ENCODE results near the gene NOP58.
A peak's percentile ranks its signal among the peaks of the same experiment; 100 is the strongest.
"Not testable (repeated sequence)": the region's sequence is repeated elsewhere in the genome, so short reads cannot be mapped to it uniquely, and the experiment has no call there.

NOP58 gene

DNA sequence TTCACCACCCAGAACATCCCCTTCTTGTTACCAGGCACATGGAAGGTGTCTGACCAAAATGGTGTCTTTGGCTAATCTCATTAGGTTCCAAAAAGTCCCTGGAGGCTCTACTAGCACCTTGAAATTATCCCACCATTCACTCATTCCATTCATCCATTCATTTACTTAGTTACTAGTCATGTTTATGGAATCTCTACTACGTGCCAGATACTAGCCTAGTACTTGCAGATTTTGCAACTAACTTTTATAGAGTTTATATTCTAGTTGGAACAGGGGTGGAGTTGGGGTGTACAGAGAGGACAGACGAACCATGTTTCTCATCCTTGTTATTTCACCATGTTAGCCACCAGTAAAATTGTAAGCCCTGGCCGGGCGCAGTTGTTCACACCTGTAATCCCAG lies 4.0 kb upstream of the NOP58 start:
- no peak overlapping the region for H3K4me3 ChIP-seq (ENCODE audit: low read length)
- TF ChIP-seq, protein P1, sequence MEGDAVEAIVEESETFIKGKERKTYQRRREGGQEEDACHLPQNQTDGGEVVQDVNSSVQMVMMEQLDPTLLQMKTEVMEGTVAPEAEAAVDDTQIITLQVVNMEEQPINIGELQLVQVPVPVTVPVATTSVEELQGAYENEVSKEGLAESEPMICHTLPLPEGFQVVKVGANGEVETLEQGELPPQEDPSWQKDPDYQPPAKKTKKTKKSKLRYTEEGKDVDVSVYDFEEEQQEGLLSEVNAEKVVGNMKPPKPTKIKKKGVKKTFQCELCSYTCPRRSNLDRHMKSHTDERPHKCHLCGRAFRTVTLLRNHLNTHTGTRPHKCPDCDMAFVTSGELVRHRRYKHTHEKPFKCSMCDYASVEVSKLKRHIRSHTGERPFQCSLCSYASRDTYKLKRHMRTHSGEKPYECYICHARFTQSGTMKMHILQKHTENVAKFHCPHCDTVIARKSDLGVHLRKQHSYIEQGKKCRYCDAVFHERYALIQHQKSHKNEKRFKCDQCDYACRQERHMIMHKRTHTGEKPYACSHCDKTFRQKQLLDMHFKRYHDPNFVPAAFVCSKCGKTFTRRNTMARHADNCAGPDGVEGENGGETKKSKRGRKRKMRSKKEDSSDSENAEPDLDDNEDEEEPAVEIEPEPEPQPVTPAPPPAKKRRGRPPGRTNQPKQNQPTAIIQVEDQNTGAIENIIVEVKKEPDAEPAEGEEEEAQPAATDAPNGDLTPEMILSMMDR (conservative IDR thresholded peaks at IDR 0.05; ENCODE audit: low read length) = no peak
- peak; percentile 54 for DNase-seq (ENCODE audit: low read depth)

DNA sequence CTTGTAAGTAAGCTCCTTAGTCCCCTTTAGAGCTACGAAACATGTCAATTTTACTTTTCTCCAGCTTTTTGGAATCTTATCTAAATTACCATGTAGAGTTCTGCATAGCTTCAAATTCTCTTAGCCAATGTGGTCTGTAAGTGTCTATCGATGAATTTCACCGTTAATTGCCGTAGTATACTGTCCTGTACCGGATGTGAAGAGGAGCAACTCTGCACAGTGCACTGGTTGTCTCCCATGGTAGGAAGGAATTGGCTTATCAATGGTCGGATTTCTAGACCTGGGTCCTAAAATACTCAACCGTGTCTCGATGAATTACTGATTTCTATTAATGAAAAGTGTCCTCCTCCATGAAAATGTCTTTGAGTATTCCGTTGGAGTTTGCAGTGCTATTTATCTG lies 1.9 kb downstream of the NOP58 start:
- no peak for DNase-seq (ENCODE audit: low read depth)
- TF ChIP-seq, protein P1 (conservative IDR thresholded peaks at IDR 0.05; ENCODE audit: low read length) = no peak
- H3K4me3 ChIP-seq (ENCODE audit: low read length) = peak overlapping the region; percentile 99

DNA sequence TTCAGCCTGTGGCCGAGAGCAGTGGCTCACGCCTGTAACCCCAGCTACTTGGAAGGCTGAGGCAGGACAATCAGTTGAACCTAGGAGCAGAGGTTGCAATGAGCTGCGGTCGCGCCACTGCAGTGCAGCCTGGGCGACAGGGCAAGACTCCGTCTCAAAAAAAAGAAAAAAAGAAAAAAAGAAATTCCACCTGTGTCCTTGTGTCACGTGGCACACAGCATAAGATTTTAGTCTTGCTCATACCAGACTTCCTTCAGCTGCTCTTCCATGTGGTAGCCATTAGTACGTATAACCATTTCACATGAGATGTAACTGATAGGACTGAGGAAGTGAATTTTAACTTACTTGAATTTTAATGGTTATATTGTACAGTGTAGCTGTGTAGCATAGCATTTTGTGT lies 4.0 kb downstream of the NOP58 start:
- peak; percentile 34 for DNase-seq (ENCODE audit: low read depth)
- H3K4me3 ChIP-seq (ENCODE audit: low read length) = no peak overlapping the region
- TF ChIP-seq, protein P1 (conservative IDR thresholded peaks at IDR 0.05; ENCODE audit: low read length) = no peak

DNA sequence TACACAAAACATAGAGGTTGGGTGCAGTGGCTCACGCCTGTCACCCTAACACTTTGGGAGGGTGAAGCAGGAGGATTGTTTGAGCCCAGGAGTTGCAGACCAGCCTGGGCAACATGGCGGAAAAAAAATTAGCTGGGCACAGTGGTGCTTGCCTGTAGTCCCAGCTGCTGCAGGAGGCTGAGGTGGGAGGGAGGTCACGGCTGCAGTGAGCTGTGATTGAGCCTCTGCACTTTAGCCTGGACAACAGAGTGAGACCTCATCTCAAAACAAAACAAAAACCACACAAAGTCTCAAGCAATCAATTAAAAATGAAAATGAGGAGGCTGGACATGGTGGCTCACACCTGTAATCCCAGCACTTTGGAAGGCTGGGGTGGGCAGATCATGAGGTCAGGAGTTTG lies 4.9 kb downstream of the NOP58 start:
- no peak for DNase-seq (ENCODE audit: low read depth)
- TF ChIP-seq, protein P1 (conservative IDR thresholded peaks at IDR 0.05; ENCODE audit: low read length) = no peak
- H3K4me3 ChIP-seq (ENCODE audit: low read length) = no peak overlapping the region

DNA sequence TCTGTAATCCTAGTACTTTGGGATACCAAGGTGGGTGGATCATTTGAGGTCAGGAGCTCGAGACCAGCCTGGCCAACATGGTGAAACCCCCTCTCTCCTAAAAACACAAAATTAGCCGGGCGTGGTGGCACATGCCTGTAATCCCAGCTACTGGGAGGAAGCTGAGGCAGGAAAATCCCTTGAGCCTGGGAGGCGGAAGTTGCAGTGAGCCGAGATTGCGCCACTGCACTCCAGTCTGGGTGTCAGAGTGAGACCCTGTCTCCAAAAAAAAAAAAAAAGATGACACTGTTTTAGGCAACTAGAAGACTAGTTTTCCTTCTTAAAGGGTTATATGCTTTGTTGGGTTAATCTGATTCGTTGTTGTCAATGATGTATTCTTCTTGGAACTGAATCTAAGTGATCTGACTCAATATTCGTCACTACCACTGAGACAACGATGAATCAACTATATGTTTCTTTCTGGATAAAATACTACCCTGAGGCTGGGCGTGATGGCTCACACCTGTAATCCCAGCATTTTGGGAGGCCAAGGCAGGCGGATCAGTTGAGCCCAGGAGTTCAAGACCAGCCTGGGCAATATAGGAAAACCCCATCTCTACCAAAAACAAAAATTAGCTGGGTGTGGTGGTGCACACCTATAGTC lies 10.6 kb downstream of the NOP58 start:
- peak; percentile 20 for DNase-seq (ENCODE audit: low read depth)
- H3K4me3 ChIP-seq (ENCODE audit: low read length) = not testable (repeated sequence)

DNA sequence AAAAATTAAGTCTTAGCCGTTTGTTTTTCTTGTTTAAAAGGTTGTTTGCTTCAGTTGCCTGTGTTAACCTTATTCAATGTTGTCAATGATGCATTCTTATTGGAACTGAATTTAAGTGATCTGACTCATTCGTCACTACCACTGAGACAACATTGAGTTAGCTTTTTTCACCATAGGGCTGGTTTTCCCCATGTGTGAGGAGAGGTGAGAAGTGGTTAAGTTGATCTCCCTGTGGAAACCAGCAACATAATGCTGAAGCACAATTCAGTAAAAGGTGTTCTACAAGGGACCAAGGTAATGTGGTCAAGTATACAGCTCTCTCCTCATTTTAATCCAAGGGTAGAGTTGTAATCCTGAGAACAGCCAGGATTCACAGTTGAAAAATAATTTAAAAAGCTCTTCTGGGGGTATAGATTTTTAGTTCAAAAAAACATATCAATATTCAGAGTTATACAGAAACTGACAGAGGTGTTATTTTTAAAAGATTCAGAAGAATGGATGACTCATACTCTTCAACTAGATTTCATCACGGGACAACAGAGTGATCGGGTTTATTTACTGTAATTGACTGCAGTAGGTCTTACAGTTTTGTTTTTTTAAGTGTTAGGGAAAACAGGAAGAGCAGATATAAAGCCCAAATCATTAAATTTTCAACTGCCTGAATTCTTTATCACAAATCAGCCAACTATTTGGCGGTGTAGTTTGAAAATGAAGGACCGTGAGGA lies 12.6 kb downstream of the NOP58 start:
- H3K4me3 ChIP-seq (ENCODE audit: low read length) = no peak overlapping the region
- TF ChIP-seq, protein P1 (conservative IDR thresholded peaks at IDR 0.05; ENCODE audit: low read length) = no peak
- DNase-seq (ENCODE audit: low read depth) = peak; percentile 74

DNA sequence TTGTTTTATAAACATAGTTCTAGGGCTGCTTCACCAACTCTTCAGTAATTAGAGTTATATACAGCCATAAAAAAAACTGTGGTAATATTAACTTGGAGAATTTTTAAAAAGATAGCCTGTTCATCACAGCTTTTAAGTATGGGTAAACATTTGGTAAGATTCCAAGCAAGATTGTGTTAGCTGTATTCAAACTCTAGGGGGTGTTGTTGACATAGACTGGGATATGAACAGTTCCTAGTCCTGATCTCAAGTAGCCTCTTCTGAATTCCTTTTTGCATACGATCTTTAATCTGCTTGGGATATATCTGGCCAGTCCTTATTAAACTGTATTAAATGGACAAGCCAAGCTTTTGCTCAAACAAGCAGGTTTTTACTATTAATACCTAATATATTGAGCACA lies 13.4 kb downstream of the NOP58 start:
- TF ChIP-seq, protein P1 (conservative IDR thresholded peaks at IDR 0.05; ENCODE audit: low read length) = peak; percentile 76
- no peak overlapping the region for H3K4me3 ChIP-seq (ENCODE audit: low read length)
- peak; percentile 75 for DNase-seq (ENCODE audit: low read depth)
